GM18508 (cell line): ENCODE data around the gene LHX3.
"Not testable (repeated sequence)": the region's sequence is repeated elsewhere in the genome, so short reads cannot be mapped to it uniquely, and the experiment has no call there.

Experiments
- ATAC-seq: cut with Tn5 transposase; IDR thresholded peaks from one replicate; pipeline ENCODE4 v1.9.1; 2021; ENCODE audit warnings: moderate number of reproducible peaks; ENCODE audit not compliant: insufficient read depth, unreplicated experiment

LHX3 gene

DNA sequence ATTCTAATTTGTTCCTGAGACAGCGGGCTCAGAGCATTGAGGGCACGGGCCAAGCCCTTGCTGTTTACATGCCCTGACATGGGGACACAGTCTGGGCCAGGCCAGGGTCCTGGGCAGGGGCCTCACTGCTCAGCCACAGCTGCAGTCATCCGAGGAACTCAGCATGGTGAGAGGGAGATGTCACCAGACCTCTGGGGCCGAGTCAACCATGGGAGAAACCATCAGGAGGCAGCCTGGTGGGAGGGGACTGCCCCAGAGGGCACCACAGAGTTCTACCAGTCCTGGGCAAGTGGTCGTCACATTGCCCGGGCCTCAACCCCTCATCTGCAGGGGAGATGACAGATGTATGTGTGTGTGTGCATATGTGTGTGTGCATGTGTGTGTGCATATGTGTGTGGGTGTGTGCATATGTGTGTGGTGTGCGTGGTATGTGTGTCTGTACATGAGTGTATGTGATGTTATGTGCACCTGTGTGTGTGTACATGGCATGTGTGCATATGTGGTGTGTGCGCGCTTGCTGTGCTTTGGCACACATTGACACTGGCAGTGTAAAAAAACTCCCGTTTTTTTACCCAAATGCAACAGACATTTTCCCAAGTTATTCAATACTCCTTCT lies 43.8 kb downstream of the LHX3 start:
- ATAC-seq = no peak

DNA sequence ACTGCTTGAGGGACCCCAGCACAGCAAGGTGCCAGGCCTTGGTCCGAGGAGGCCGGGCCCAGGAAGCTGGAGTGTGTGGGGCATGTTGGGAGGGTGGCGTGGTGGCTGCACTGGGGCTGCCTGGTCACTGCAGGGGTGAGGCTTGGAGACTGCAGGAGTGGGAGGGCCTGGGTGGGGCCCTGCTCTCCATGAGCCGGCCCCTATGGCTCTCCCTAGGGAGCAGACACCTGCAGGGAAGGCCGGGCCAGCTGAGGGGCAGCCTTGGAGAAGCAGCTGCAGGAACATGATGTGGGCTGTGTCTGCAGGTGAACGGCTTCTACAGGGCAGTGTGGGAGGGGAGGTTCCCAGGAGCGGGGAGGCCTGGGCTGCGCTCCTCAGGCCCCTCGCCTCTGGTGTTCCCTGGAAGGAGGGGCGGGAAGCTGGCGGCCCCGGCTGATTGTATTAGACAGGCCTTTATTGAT lies 44.5 kb downstream of the LHX3 start:
- no peak for ATAC-seq

DNA sequence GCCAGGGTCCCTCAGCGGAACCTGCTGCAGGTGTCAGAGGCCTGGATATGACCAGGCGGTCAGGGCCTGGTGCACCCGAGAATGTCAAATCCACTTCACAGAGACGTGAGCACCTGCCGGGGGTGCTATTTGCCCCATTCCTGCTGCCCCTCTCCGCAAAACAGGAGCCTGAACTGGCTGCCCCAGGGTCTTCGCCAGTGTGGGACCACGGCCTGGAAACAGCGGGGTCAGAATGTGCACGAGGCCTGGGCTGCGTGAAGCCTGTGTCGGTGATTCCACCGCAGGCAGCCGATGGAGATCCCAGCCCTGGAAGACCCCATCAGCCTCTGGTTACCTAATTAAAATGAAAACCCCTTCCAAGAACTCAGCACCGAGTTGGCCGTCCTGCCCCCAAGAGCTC lies 45.1 kb downstream of the LHX3 start:
- ATAC-seq = no peak

DNA sequence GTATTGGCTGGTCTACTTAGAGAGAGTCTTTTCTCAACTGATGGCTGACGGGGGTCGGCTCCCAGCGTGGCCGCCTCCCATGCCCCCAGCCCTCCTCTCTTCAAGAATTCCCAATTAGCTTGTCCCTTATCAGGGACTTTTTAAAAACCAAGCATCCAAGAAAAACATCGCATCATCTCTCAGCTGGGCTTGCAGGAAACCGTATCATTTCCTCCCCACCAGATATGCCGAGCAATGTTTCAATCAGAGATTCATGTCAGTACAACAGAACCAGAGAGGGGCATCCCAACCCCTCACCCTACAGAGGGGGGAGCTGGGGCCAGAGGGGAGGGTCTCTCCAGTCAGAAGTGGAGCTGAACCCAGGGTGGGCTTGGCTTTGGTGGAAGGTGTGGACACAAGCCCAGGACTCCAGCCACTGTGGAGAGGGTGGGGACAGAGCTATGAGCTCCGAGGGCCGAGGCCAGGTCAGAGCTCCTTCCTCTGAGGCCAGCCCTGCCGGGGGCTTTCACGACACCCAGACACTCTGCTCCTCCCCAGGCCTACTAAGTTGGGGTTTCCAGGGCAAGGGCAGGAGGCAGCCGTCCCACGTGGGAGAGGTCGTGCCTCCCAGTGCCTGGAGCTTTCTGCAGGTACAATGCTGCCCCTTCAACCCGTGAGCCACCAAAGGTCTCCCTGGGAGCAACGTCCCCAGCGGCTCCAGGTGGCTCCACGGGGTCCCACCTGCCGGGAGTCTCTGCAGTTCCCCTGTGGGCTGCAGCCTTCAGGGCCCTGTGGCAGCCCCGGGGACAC lies 47.3 kb downstream of the LHX3 start:
- no peak for ATAC-seq

DNA sequence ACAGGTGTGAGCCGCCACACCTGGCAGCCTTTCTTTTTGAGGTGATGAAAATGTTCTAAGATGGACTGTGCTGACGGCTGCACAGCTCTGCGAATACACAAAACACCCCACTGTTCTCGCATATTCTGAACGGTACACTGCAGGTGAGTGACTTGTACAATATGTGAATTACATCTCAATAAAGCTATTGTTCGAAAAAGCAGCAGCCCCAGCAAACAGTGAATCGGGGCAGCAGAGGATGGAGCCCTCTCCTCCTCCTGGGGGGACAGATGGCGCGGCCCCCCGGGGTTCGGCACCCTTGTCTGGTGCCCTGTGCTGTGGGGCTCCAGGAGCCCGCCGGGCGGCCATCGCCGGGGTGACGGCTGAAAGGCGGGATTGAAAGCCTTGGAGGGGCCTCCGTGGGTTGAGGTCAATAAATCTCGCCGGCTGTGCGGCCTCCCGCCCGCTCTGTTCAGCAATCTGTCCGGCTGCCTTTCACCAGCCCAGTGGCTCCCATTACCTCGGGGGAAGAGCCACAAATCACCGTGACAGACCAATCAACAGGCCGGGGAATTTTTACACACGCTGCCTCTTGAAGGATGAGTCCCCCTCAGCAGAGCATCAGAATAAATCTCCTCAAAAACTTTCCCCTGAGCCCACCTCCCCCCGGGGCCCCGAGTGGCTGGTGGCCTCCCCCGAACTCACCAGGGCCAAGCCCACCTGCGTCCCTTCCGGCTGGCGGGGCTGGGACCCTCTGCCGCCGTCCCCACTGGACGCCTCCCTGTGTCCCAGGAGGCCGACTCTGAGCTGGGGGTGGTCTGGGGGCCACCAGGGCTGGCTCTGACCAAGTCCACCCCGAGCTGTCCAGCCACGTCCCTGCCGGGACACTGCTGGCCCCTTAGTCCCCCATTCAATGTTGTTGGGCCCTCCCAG lies 48.5 kb downstream of the LHX3 start:
- no peak for ATAC-seq

DNA sequence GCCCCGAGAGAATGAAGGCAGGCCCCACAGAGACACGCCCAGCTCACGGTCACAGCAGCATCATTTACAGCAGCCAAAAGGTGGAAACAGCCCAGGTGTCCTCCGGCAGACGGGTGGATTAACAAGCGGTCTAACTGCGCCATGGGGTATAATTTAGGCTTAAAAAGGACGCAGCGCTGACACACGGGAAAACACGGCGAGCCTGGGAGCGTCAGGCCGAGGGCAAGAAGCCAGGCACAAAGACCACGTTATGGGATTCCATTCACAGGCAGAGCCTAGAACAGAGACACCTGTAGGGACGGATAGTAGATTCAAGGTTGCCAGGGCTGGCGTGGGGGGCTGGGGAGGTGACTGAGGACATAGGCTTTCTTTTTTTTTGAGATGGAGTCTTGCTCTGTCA lies 49.4 kb downstream of the LHX3 start:
- ATAC-seq = no peak

DNA sequence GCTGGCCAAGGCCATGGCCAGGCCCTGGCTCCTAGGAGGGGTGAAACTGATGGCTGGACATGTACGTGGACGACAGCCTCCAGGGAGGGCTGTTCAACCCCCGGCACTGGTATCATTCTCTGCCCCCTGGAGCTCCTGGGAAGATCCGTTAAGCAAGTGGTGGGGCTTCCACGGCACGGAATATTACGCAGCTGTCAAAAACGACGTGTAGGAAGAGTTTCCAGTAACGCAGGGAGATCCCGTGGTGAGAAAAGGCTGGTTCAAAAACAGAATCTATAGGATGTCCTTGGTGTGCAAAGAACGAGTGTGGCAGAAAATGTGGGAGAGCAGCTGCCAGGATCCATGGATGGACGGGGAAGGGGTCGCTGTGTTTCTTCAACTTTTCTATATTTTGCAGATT lies 50.0 kb downstream of the LHX3 start:
- ATAC-seq = no peak

DNA sequence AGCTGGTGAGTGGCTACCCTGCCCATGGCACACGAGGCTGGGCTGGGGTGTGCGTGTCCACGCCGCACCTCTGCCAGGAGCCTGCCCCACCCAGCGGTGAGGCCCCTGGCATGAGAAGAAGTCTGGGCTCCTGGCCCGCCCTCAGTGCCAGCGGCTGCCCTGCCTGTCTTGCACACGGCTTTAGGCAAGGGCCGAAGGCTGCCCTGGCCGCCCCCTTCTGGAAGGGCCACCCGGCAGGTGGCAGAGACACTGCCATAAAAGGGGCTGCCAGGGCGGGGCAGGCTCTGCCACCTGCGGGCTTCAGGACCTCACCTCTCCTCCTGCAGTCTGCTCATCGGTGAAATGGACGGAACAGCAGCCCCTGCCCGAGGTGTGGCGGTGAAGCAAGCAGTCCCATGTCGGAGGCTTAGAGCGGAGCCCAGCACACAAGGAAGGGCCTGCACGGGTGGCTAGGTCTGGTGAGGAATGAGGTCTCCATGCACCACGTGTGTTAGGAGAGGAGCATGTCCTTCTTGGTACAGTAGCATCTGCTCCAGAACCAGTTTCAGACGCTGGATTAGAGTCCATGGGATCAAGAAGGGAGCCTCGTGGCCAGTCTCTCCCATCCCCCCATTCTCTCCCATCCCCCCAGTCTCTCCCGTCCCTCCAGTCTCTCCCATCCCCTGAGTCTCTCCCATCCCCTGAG lies 51.4 kb downstream of the LHX3 start:
- ATAC-seq = no peak

DNA sequence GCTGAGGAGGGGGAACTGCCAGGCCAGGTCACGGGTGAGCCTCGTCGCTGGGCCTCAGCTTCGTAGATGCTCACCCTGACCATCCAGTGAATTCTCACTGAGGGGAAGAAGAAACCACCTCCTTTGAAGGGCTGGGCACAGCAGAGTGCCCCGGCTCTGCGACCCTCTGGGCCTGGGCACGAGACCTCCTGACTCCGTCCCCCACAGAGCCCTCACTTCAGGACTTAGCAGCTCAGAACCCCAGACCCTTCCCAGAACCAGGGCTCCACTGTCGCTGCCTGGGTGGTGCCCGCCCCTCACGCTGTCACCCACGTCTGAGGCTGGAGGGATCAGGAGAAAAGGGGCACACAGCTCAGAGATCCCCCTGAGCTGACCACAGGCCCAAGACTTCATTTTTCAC lies 52.0 kb downstream of the LHX3 start:
- no peak for ATAC-seq

DNA sequence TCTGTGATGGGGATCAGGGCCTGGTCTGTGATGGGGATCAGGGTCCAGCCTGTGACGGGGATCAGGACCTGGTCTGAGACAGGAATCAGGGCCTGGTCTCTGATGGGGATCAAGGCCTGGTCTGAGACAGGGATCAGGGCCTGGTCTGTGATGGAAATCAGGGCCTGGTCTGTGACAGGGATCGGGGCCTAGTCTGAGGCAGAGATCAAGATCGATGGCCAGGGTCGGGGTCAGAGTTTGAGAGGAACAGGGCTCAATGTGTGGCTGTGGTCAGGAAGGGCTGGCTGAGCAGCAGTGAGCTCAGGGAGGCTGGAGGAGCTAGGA lies 52.4 kb downstream of the LHX3 start:
- ATAC-seq = no peak

DNA sequence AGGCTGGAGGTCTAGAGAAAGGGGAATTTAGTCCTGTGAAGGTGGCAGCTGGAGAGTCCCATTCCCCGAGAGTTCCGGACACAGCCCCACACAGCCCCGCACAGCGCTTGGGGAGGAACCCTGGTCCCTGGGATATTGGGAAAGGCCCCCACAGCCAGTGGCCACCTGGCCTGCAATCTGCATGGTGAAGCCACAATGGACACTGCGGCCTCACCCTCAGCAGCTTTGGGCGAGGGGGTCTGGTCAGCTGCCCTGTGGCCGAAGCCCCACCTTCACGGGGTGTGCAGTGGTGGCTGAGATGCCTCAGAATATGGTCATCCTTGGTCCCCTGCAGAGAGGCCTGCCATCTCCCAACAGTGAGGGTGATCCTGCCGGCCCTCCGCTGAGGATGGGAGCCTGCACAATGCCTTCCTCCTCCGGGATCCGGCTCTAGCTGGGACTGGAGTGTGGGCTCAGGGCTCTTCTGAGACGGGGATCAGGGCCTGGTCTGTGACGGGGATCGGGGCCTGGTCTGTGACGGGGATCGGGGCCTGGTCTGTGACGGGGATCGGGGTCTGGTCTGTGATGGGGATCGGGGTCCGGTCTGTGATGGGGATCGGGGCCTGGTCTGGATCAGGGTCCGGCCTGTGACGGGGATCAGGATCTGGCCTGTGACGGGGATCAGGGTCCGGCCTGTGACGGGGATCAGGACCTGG lies 52.9 kb downstream of the LHX3 start:
- no peak for ATAC-seq

DNA sequence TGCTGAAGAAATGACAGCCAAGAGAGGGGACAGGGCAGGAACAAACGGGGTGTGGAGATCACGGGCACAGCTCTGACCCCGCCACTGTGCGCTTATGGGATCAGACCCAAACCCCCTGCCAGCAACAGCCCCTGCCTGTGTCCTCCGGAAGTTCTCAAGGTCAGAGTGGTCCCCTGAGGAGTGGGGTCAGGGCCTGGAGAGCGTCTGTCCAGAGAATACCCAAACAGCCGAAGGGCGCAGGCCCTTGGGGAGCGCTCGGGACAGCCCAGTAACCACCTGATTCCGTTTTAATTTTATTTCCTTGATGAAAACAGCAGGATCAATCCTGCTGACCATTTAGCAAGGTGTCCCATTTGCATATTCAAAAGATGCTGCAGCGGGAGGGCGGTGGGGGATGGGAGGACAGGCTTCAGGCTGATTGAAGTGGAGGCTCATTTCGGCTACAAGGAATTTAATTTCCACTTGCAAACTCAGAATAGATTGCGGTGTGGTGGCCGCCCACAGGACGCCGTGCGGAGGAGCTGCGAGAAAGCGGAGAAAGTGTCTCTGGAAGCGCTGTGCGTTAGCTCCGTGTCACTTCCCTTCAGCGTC lies 53.6 kb downstream of the LHX3 start:
- ATAC-seq = no peak

DNA sequence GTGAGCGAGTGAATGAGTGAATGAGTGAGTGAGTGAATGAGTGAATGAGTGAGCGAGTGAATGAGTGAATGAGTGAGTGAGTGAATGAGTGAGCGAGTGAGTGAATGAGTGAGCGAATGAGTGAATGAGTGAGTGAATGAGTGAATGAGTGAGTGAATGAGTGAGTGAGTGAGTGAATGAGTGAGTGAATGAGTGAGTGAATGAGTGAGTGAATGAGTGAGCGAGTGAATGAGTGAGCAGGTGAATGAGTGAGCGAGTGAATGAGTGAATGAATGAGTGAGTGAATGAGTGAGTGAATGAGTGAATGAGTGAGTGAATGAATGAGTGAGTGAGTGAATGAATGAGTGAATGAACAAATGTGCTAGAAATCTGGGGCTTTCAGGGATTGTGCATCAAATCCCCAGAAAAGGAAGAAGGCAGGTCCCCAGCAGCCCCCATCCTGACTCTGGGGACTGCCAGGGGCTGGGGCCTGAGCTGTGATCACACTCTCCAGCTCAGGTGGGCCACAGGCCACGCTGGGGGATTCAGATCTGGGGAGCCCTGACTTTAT lies 54.2 kb downstream of the LHX3 start:
- ATAC-seq = not testable (repeated sequence)

DNA sequence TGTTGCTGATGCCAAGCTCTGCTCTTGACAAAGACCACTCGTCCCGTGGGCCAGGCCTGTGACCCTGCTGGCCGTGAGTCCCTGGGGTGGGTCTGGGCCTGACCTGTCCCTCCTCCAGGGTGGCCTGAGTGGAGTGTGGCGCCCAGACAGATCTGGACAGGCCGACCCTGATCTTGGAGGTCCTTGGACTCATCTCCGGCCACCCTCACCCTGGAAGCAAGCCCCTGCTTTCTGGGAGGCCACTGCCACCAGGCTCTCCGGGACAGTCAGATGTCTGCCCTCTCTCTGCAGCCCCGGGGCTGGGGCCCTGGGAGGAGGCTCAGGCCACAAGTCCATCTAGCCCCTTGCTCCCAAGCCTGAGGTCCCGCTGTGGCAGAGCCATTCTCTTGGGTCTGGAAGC lies 55.1 kb downstream of the LHX3 start:
- ATAC-seq = no peak

DNA sequence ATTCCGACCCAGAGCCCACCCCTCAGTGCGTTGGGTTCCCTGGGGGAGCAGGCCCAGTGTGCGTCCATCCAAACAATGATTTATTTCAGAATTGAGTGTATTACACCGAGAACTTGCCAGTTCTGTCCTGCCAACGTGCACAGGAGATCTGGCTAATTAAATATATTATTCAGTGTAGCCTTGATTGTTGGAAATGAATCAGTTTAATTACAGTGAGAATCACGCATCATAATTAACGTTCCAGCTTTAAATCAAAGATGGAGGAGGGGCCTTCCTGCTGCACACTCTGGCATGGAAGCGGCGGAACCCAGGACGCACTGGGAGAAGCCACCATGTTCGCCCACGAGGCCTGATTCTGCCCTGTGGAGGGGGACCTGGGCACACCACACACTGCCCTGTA lies 55.6 kb downstream of the LHX3 start:
- ATAC-seq = no peak

DNA sequence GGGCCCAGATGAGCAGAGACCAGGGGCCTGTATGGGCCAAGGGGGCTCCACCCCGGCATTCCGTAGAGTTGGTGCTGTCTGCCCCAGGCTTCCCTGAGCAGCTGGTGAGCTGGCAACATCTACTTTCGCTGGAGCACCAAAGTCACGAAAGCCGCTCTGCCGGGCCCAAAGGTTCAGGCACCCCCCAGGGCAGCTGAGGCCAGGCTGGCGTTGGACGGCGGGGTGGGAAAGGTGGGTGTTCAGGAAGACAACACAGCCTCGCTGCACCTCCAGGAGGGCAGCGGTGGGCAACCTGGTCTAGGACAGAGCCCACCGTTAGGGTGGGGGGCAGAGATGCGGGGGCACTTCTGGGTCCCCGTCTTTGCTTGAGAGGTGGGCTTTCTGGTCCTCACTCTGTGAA lies 56.2 kb downstream of the LHX3 start:
- ATAC-seq = no peak

DNA sequence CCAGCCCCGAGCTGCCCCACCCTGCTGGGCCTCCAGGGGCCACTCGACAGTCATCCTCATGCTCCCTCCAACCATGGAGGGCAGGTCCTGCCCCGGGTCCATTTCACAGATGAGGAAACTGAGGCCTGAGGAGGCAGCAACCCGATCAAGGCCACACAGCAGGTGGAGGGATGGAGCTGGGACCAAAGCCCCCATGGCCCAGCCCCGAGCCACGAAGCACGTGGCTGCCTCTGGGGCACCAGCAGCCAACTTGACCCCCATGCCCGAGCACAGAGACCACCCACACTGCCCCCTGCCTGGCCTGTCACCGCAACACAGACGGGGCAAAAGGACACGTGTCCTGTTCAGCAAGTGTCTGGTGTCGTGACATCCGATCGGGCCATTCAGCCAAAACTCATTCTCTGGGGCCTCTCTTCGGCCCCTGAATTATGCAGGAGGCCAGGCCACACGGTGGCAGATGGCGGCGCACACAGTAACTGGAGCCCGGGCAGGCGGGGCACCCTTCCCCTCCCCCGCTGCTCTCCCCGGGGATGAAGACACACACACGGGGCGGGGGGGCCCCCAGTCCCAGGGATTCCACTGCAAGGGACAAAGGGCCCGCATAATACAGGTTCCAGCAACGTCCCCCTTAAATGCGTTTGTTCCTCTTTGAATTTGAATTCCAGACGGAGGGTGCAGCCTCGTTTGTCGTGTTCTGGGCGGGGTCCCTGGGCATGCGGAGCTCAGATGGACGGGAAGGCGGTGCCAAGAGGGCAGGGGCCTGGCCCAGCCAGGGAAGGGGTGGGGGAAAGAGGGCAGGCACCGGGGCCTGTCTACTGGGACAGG lies 56.8 kb downstream of the LHX3 start:
- ATAC-seq = no peak

DNA sequence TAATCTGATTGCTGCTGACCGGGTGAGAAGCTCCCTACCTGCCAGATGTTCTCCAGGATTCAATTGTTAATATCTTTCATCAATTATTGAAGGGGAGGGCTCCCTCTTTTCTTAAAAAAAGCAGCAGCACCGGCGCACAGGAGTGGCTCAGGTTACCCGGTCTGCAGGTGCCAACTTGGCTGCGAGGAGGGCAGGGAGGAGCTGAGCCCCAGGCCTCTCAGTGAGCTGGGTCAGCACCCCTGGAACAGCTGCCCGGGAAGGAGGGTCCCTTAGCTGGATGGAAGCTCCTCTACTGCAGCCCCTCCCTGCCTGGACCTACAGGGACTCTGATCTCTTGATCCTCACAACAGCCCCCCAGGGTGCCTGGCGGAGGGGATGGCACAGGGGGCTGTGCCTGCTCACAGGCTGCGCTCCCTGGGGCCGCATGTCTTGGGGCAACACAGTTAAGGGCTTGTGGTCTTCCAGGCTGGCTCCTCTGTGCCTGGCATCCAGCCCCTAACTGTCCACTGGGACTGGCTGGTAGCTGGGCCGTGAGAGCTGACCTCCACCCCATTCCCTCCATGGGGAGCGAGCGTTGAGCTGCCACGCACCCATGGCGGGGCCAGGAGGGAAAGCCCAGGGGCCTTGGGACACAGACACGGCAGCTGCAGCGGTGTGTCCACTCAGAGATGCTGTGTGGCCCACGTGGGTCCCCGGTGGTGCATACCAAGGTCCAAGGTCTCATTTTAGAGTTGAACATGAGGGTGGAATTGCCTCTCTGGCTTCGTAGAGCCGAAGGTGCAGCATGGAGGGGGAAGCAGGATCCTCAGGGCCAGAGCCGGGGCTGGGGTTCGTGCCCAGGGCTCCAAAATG lies 57.7 kb downstream of the LHX3 start:
- ATAC-seq = no peak
